ENCODE results near the gene PDE3A. TPM values are rescaled to one million over a fixed set of nuclear protein-coding genes. Genes with fewer than 3 reads are reported as not detected.

The PDE3A gene
- total RNA-seq (2012; rRNA removed) (0.18 and 0.28 TPM in 2 replicates), polyA plus RNA-seq (2012; rRNA removed) (0.01 and 0.09 TPM in 2 replicates), Bru-seq, nascent RNA (percentile 44 among the genes with signal in this experiment), BruChase-seq, experiment 1, labeled RNA remaining after a 6-hour chase (percentile 40 among the genes with signal in this experiment), BruChase-seq, experiment 2, labeled RNA remaining after a 2-hour chase (percentile 43 among the genes with signal in this experiment)
- polyA plus RNA-seq (2012; cell fraction: cytosol; rRNA removed), result 0.01 and 0.02 TPM in 2 replicates
- polyA plus RNA-seq (2012; cell fraction: nucleus; rRNA removed; ENCODE audit: low replicate concordance), result 0.05 and 0.10 TPM in 2 replicates
- long read RNA-seq, full-length matches to known transcripts, result 1 of 1 reads
- long read RNA-seq, partial matches to known transcripts, result 0 of 1 reads
- long read RNA-seq, other reads (novel, unspliced or antisense), result 0 of 1 reads

DNA sequence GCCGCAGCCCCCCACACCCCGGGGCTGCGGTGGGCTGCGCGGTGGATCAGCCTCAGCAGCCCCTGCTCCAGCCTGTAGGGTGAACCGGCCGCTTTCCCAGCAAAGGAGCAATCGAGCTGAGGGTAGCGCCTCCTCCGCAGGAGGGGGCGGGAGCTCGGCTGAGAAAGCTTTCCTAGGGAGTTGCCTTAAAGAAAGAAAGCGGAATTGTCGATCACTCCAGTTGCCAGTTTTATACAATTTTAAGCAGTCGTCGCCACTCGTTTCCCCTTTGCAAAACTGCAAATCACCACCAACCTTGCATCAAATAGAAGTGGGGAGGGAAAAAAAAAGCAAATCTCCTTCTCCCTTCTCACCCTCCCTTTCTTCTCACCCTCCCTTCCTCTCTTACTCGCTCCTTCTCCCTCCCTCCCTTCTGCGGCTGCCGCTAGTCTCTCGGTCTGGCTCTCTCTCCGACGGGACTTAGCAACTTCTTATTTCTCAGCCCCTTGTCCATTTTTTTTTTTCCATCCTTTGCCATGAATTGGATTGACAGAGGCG, at the start of gene PDE3A:
Gene PDE3A (plus strand): TSS at position 424 of the 537 bp plus-strand sequence. CDS start 748 bp downstream, outside the sequence.
- 0 out of 2 replicates have a peak within 1 kb of the TSS, but pooled peaks have one; percentile 3 for H3K4ac ChIP-seq (ENCODE audit: low read depth, low read length)
- H2AK9ac ChIP-seq (replicated peaks; ENCODE audit: low read depth, low read length, poor library complexity), result peak within 1 kb of the TSS; percentile 31
- intact Hi-C loops (cut with micrococcal nuclease), result loop anchor here (2.0 to 5.0 kb wide), 4 partner anchors 371 to 629 kb away; no protein-coding TSS in a partner anchor
- H4K5ac ChIP-seq (ENCODE audit: low read depth, low read length), result peak within 1 kb of the TSS; percentile 58; the same call in 1 of the 2 replicates
- H4K20me1 ChIP-seq (ENCODE audit: insufficient read depth, low read length), result no peaks in the 10 kb centered on the region
- H4K8ac ChIP-seq (ENCODE audit: low read depth in 2 of 2, low read length in 2 of 2), result peak within 1 kb of the TSS in 1 of 2 experiments; percentile 68; a peak in 3 of 4 replicates
- ChIA-PET POLR2A (ENCODE audit: unreplicated experiment) (no interaction called here), CTCF (interaction anchor here (0.7 to 1.4 kb wide), 3 partner anchors 11 to 24 kb away, joined by 3 to 6 read pairs (median 3); no protein-coding TSS in a partner anchor)
- peak within 1 kb of the TSS; percentile 83 for H3K56ac ChIP-seq (ENCODE audit: extremely low read depth, insufficient read depth, low read length)
- H2BK15ac ChIP-seq (ENCODE audit: low read depth, low read length), result no peak within 1 kb of the TSS
- H4K91ac ChIP-seq (ENCODE audit: insufficient read depth, low read depth, low read length), result peak within 1 kb of the TSS; percentile 46; the same call in 1 of the 2 replicates
- in situ Hi-C loops (cut with MboI; ENCODE audit: low sequenced_read_pairs), result loop anchor here (10.0 kb wide), 1 partner anchor 623 kb away; no protein-coding TSS in a partner anchor
- no peaks in the 10 kb centered on the region for H3K36me3 ChIP-seq (ENCODE audit: control insufficient read depth, insufficient read depth, low read length)
- H3K14ac ChIP-seq (replicated peaks; ENCODE audit: low read depth, low read length), result peak within 1 kb of the TSS; percentile 46; the same call in 1 of the 2 replicates
- WGBS, 2 experiments (ENCODE audit: extremely low coverage in 2 of 2, insufficient read length in 1 of 2), result no CpG with 5 or more reads among the region's 24 CpGs
- H3K27ac ChIP-seq (ENCODE audit: insufficient read depth, low read length), result peak within 1 kb of the TSS; percentile 89
- 0 out of 2 replicates have a peak within 1 kb of the TSS, but pooled peaks have one; percentile 31 for H2BK120ac ChIP-seq (ENCODE audit: low read depth, low read length)
- peak within 1 kb of the TSS; percentile 87 for H2AFZ ChIP-seq (replicated peaks; ENCODE audit: low read length, poor library complexity)
- no peak within 1 kb of the TSS for H2AK5ac ChIP-seq (ENCODE audit: low read depth, low read length)
- no peak within 1 kb of the TSS for H2BK20ac ChIP-seq (ENCODE audit: low read depth, low read length)
- dilution Hi-C loops (cut with HindIII; ENCODE audit: low sequenced_read_pairs, unreplicated experiment), result no loop called here
- peak within 1 kb of the TSS; percentile 84 for H3K9ac ChIP-seq (ENCODE audit: low read depth, low read length)
- peak; percentile 73 for DNase-seq
- no TSS peak for BruUV-seq (replicated peaks)
- ATAC-seq (ENCODE audit: low read depth), result peak; percentile 82
- peak within 1 kb of the TSS; percentile 72 for H2BK5ac ChIP-seq (ENCODE audit: low read depth, low read length, poor library complexity, severe bottlenecking)
- H3K23ac ChIP-seq (ENCODE audit: low read depth, low read length), result peak within 1 kb of the TSS; percentile 65
- no peaks in the 10 kb centered on the region for H3K9me3 ChIP-seq (ENCODE audit: control insufficient read depth, insufficient read depth, low read length)
- peak within 1 kb of the TSS; percentile 89 for H3K4me3 ChIP-seq (ENCODE audit: insufficient read depth, low read depth, low read length)
- H3K18ac ChIP-seq (ENCODE audit: low read depth, low read length), result peak within 1 kb of the TSS; percentile 78
- H3K4me1 ChIP-seq (ENCODE audit: control insufficient read depth, insufficient read depth, low read length), result no peaks in the 10 kb centered on the region
- no peaks in the 10 kb centered on the region for H3K79me1 ChIP-seq (ENCODE audit: low read depth in 1 of 2, low read length in 2 of 2)
- H3K9me1 ChIP-seq (ENCODE audit: insufficient read depth, low read length), result no peaks in the 10 kb centered on the region
- H3K4me2 ChIP-seq (ENCODE audit: low read depth, low read length), result peak within 1 kb of the TSS; percentile 92
- TF ChIP-seq RAD21 (IDR thresholded peaks at IDR 0.05; ENCODE audit: low read length) (0 out of 2 replicates have a peak, but pooled peaks have one; percentile 7), CEBPB (IDR thresholded peaks at IDR 0.05; ENCODE audit: low read depth, low read length) (no peak), MAZ (IDR thresholded peaks at IDR 0.05; ENCODE audit: borderline replicate concordance, low read depth, low read length) (peak; percentile 33; the same call in 1 of the 2 replicates)
- H3K27me3 ChIP-seq (ENCODE audit: control insufficient read depth, insufficient read depth, low read length), result no peaks in the 10 kb centered on the region

Measured in IMR-90 (cell line).